Measurements from ENCODE around the gene ERC2. TPM values are rescaled to one million over a fixed set of nuclear protein-coding genes. Genes with fewer than 3 reads are reported as not detected.

ERC2 gene
- total and polyA plus RNA-seq, 2 donors (not counting 3 experiments of a cell fraction or from before 2014, with no cell fraction given): 5.6 to 15.5 TPM

GRCh38 chr3:56124546-56124945 is 343.7 kb downstream of the ERC2 start:
- no TSS peak for BruUV-seq (replicated peaks)
- CTCF ChIA-PET: interaction anchor here (0.8 to 1.0 kb wide), 2 partner anchors 14 to 28 kb away, joined by 3 to 4 read pairs; no protein-coding TSS in a partner anchor
- H3K27ac ChIP-seq (ENCODE audit: insufficient read depth, low read depth, low read length): no peak overlapping the region
- dilution Hi-C loops (cut with MboI; ENCODE audit: extremely low pct_ligation_motif_present, low sequenced_read_pairs) (no loop called here), intact Hi-C loops (cut with micrococcal nuclease) (no loop called here)
- DNase-seq (ENCODE audit: low read depth, low spot score) (no peak), FAIRE-seq (no peak)
- no peak overlapping the region for H3K9ac ChIP-seq (replicated peaks; ENCODE audit: extremely low read depth, insufficient read depth, low read length)
- H3K4me3 ChIP-seq (replicated peaks in 1 of 3; ENCODE audit: insufficient read depth in 1 of 3, low read depth in 1 of 3, low read length in 3 of 3): no peak overlapping the region
- H3K9me3 ChIP-seq (replicated peaks; ENCODE audit: control insufficient read depth, insufficient read depth, low read length): no peaks in the 10 kb centered on the region
- H3K36me3 ChIP-seq (ENCODE audit: control insufficient read depth in 2 of 2, extremely low read depth in 1 of 2, insufficient read depth in 2 of 2, low read length in 2 of 2): no peaks in the 10 kb centered on the region
- TF ChIP-seq MAX (IDR thresholded peaks at IDR 0.05; ENCODE audit: insufficient read depth, insufficient read length) (no peak), MYC (IDR thresholded peaks at IDR 0.05; ENCODE audit: low read depth, low read length) (no peak), POLR2AphosphoS5 (IDR thresholded peaks at IDR 0.05; ENCODE audit: insufficient read depth, low read depth, low read length) (no peak), CTCF (IDR thresholded peaks at IDR 0.05; ENCODE audit: extremely low read depth in 1 of 2, insufficient read depth in 1 of 2, low read depth in 1 of 2, low read length in 2 of 2) (no peak), EZH2 (IDR thresholded peaks at IDR 0.05; ENCODE audit: borderline replicate concordance, low read depth, low read length, severe bottlenecking) (no peak), JUN (IDR thresholded peaks at IDR 0.05; ENCODE audit: borderline replicate concordance, insufficient read depth, insufficient read length, low read depth) (no peak), POLR2A (IDR thresholded peaks at IDR 0.05; ENCODE audit: low read depth, low read length) (no peak), GATA2 (IDR thresholded peaks at IDR 0.05; ENCODE audit: insufficient read depth, insufficient read length, low read depth, low read length) (no peak), FOS (IDR thresholded peaks at IDR 0.05; ENCODE audit: borderline replicate concordance, insufficient read depth, low read length) (no peak)
- no peak overlapping the region for H3K4me2 ChIP-seq (ENCODE audit: insufficient read depth, low read length)
- no peak overlapping the region for H2AFZ ChIP-seq (ENCODE audit: low read depth, low read length)
- H4K20me1 ChIP-seq (replicated peaks; ENCODE audit: control insufficient read depth, extremely low read depth, insufficient read depth, low read length): no peaks in the 10 kb centered on the region
- peaks cover 7% of the 10 kb centered on the region for H3K4me1 ChIP-seq (ENCODE audit: control insufficient read depth, extremely low read depth, insufficient read depth, low read length)
- no peaks in the 10 kb centered on the region for H3K9me1 ChIP-seq (replicated peaks; ENCODE audit: control insufficient read depth, extremely low read depth, insufficient read depth, low read length)
- H3K27me3 ChIP-seq (ENCODE audit: control insufficient read depth in 2 of 2, insufficient read depth in 2 of 2, low read length in 2 of 2): no peaks in the 10 kb centered on the region
- H3K79me2 ChIP-seq (ENCODE audit: control insufficient read depth, insufficient read depth, low read length): no peaks in the 10 kb centered on the region
- POLR2A ChIA-PET: no interaction called here
